H7 (cell line): Measurements from ENCODE around the gene ZNF385B. TPM values are rescaled to one million over a fixed set of nuclear protein-coding genes. Genes with fewer than 3 reads are reported as not detected.
"Not testable (repeated sequence)": the region's sequence is repeated elsewhere in the genome, so short reads cannot be mapped to it uniquely, and the experiment has no call there.

Source experiments
- DNase-seq: peaks from one replicate; pipeline ENCODE4 v3.0.0; 2012
- H3K27me3 ChIP-seq: 2 replicates; pipeline ENCODE4 v1.6.0; 2011; ENCODE audit warnings: mild to moderate bottlenecking, low read length; ENCODE audit not compliant: control insufficient read depth, insufficient read depth
- H3K36me3 ChIP-seq: replicated peaks from 2 replicates; pipeline ENCODE4 v1.5.1; 2011; ENCODE audit warnings: low read length; ENCODE audit not compliant: control insufficient read depth, insufficient read depth
- H3K4me3 ChIP-seq: 2 replicates; pipeline ENCODE4 v1.5.1; 2011; ENCODE audit warnings: low read depth, mild to moderate bottlenecking, control low read depth, low read length, moderate library complexity; ENCODE audit not compliant: insufficient read depth
- total RNA-seq: library from RNA; depleted of rRNA; stranded (reverse); fragments of >200 nt; shearing (Covaris generic); gene quantifications from 2 replicates; pipeline ENCODE4 v1.2.3, GENCODE V29; 2014

Gene ZNF385B
- total RNA-seq, 1 experiment from 2014 or later: 0.90 TPM

DNA sequence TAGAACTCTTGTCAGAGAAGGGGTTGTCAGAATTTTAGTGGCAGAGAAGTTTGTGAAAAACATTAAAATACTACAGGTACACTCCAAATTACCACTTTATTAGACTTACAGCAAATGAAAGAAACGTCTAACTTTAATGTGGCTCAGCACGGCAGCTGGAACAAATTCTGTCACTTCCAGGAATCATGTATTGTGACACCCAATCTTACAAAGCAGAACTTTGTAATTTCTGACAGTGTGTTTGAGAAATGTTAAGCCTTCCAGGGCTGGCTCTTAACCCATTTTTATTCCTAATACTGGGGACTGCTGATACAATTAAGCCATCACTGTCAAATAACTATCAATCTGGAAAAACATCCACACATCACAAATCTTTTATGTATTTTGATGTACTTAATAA is 216.4 kb downstream of the ZNF385B start:
- no peak for DNase-seq
- Histone ChIP-seq H3K4me3 (no peak overlapping the region), H3K36me3 (no peaks in the 10 kb centered on the region), H3K27me3 (no peaks in the 10 kb centered on the region)

DNA sequence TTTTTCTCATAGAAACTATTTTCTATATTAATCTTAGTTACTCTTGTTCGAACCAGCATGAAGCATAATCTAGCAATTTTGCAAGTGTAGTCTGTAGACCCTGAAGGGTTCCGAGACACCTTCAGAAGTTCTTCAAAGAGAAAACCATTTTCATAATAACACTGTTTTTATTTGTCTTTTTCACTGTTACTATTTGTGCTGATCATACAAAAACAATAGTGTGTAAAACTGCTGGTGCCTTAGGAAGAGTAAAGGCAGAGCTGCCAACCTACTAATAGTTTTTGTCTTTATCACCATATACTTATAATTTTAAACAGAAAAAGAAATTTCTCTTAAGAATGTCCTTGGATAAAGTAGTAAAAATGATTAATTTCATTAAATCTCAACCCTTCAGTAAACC is 218.9 kb downstream of the ZNF385B start:
- DNase-seq: no peak
- no peak overlapping the region for H3K4me3 ChIP-seq
- no peaks in the 10 kb centered on the region for H3K36me3 ChIP-seq
- H3K27me3 ChIP-seq: no peaks in the 10 kb centered on the region

DNA sequence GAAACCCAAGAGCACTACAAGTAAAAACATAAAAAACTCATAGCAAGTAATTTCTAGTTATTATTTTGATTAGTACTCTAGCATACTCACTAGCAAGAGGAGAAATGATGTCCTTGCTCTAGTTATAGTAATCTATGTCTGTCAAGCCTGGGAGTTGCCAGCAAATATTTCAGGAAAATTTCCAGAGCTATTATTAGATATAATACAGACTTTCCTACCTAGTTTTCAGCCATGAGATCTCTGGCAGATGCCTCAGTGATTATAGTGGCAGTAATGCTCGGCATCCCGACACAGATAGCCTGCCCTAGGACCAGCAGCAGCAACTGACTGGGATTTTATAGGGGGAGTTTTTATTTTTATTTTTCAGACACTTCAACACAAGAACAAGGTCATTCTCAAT is 224.4 kb downstream of the ZNF385B start:
- no peak for DNase-seq
- Histone ChIP-seq H3K27me3 (no peaks in the 10 kb centered on the region), H3K36me3 (no peaks in the 10 kb centered on the region), H3K4me3 (no peak overlapping the region)

- H3K36me3 ChIP-seq: no peaks in the 10 kb centered on the region
- no peaks in the 10 kb centered on the region for H3K27me3 ChIP-seq
- H3K4me3 ChIP-seq: no peak overlapping the region
- DNase-seq: no peak
Measured at GRCh38 chr2:179636100-179636980, 225.1 kb downstream of the ZNF385B start.

- not testable (repeated sequence) for H3K27me3 ChIP-seq, DNase-seq, H3K4me3 ChIP-seq, H3K36me3 ChIP-seq
Measured at GRCh38 chr2:179631769-179632385, 229.5 kb downstream of the ZNF385B start.

DNA sequence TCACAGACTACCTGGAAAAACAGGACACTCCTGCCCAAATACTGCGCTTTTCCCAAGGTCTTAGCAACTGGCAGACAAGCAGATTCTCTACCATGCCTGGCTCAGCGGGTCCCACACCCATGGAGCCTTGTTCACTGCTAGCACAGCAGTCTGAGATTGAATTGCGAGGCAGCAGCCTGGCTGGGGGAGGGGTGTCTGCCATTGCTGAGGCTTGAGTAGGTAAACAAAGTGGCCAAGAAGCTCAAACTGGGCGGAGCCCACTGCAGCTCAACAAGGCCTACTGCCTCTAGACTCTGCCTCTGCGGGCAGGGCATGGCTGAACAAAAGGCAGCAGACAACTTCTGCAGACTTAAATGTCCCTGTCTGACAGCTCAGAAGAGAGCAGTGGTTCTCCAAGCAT is 231.6 kb downstream of the ZNF385B start:
- DNase-seq: not testable (repeated sequence)

DNA sequence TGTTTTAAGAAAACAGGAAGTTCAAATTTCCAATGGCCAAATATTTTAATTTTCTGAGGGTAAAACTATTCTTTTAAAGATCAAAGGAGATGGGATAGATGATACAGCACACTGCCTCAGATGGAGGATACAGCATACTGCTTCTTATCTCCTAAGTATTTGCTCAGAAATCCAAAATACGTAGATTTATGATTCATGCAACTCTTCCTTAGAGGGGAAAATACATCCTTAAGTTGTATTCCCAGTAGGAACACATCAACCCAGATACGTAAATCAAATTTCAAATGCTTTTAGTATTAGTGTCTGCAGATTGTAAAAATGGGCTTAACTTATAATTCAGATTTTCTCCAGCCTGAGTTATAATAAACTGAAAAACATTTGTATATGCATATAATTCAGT is 235.2 kb downstream of the ZNF385B start:
- Histone ChIP-seq H3K36me3 (no peaks in the 10 kb centered on the region), H3K27me3 (no peaks in the 10 kb centered on the region), H3K4me3 (no peak overlapping the region)
- DNase-seq: no peak

More for the DNA sequence above, 231.6 kb downstream of the ZNF385B start:
- H3K27me3 ChIP-seq, H3K4me3 ChIP-seq, H3K36me3 ChIP-seq: not testable (repeated sequence)

GRCh38 chr2:179622635-179623300 is 238.6 kb downstream of the ZNF385B start:
- no peak overlapping the region for H3K4me3 ChIP-seq
- no peak for DNase-seq
- H3K27me3 ChIP-seq: no peaks in the 10 kb centered on the region
- no peaks in the 10 kb centered on the region for H3K36me3 ChIP-seq

DNA sequence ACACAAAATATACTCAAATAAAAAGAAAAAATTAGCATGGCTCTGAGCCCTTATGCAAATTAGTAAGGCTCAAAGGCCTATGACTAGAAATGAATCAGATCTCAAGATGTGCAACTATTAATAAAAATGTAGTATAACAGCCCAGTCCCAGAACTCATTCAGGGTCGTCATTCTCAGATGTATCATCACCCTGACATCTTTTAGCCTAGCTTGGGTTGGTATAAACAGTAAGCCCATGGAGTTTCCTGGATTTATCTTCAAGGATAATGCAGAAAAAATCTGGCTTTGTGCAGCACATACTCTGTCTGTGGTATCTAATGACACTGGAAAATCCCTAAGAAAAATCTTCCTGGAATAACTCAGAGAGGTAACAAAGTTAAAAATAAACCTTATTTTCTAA is 239.3 kb downstream of the ZNF385B start:
- Histone ChIP-seq H3K36me3 (no peaks in the 10 kb centered on the region), H3K27me3 (no peaks in the 10 kb centered on the region), H3K4me3 (no peak overlapping the region)
- no peak for DNase-seq

DNA sequence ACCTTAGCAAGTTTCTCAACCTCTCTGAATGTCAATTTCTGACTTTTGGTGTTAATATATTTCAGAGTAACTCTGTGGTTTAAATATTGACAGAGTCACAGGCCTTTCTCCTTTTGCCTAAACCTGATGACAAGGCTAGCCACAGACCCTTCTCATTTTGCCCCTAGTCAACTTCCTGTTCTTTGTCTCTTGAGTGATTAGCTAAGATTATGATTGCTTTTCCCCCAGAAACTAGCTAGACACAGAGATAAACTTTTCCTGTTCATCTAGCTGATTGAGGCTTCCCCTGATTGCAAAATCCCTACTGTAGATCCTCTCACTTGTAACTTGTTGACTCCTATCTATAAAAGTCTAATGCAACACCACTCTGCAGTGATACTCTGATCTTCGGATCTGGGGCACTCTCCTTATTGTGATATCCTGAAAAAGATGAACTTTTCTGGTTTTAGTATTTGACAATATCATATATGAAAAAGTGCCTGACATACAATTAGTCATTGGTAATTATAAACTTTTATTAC is 241.4 kb downstream of the ZNF385B start:
- no peak overlapping the region for H3K4me3 ChIP-seq
- H3K36me3 ChIP-seq: no peaks in the 10 kb centered on the region
- DNase-seq: no peak
- H3K27me3 ChIP-seq: no peaks in the 10 kb centered on the region

DNA sequence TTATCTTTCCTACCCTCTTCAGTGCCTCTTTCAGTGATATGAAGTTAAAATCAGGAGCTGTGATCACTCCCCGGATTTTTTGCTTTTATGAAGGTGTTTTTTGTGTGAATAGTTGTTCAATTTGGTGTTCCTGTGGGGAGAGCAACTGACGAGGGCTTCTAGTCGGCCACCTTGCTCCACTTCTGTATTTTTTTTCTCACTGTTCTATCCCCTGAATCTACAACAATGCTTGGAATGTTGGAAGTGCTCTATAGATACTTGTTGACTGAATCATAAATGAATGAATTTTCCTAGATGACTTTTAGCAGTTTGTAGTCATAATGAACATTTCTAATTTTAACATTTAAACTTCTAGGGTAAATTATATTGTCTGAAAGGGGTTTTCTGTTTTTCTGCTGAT is 247.3 kb downstream of the ZNF385B start:
- Histone ChIP-seq H3K27me3 (no peaks in the 10 kb centered on the region), H3K4me3 (no peak overlapping the region)
- no peak for DNase-seq

DNA sequence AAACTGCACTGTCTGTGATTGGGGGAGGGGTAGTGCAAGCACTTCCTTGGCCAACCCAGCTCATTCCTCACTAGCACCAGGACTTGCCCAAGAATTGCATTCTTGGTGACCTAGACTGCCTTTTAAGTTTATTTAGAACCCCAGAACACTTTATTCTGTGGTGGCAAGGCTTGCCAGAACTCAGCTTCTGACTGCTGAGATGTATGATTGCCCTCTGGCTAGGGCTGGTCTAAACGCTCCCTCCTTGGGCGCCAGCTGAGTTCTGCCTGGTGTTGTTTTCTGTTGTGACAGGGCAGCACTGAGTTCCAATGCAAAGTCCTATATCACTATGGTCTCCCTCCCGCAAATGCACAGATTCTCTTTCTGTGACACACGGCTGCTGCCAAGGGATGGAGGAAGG is 247.7 kb downstream of the ZNF385B start:
- H3K36me3 ChIP-seq: no peaks in the 10 kb centered on the region
- no peak overlapping the region for H3K4me3 ChIP-seq
- no peak for DNase-seq
- H3K27me3 ChIP-seq: no peaks in the 10 kb centered on the region

More for the DNA sequence above, 247.3 kb downstream of the ZNF385B start:
- no peaks in the 10 kb centered on the region for H3K36me3 ChIP-seq

GRCh38 chr2:179613299-179613651 is 248.1 kb downstream of the ZNF385B start:
- Histone ChIP-seq H3K27me3 (no peaks in the 10 kb centered on the region), H3K36me3 (no peaks in the 10 kb centered on the region), H3K4me3 (no peak overlapping the region)
- DNase-seq: no peak

DNA sequence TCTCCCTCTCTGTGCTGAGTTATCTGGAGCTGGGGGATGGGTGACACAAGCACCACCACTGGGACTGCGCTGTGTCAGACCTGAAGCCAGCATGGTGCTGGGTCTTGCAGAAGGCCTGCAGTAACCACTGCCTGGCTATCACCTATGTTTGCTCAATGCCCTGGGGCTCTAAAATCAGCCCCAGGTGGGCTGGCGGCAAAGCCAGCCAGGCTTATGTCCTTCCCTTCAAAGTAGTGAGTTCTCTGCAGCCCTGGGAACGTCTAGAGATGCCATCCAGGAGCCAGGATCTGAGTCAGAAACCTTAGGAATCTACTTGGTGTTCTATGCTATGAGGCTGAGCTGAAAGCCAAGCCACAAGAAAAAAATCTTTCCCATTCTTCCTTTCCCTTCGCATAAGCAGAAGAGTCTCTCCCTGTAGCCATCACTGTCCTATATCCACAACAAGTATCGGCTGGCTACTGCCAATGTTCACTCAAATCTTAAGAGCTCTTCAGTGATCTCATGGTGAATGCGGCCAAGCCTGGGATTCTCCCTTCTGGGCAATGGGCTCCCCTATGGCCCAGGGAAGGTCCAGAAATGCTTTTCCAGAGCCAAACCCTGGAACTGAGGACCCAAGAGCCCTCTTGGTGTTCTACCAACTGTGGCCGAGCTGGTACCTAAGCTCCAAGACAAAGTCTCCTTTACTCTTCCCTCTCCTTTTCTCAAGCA is 248.7 kb downstream of the ZNF385B start:
- Histone ChIP-seq H3K27me3 (no peaks in the 10 kb centered on the region), H3K36me3 (no peaks in the 10 kb centered on the region), H3K4me3 (no peak overlapping the region)
- DNase-seq: no peak
